B cell (primary cell): ENCODE data around the gene M1AP. TPM values are rescaled to one million over a fixed set of nuclear protein-coding genes. Genes with fewer than 3 reads are reported as not detected.

Experiments
- ATAC-seq: fragments of 200-7000 bp; cut with Tn5 transposase; one replicate; pipeline ENCODE4 v1.10.0; 2021; ENCODE audit warnings: low read depth, mild to moderate bottlenecking, moderate number of reproducible peaks, moderate library complexity
- CTCF ChIA-PET: fragments of 350-600 bp; sonication (Branson Sonifier 250); formaldehyde crosslinking; loops from one replicate; lab custom pipeline; 2021; ENCODE audit warnings: antibody characterized with exemption, inconsistent platforms; lab: Charles Lee
- POLR2A ChIA-PET: fragments of 350-600 bp; sonication (Branson Sonifier 250); formaldehyde crosslinking; loops from one replicate; lab custom pipeline; 2021; ENCODE audit warnings: antibody characterized with exemption; lab: Charles Lee
- DNase-seq: peaks from one replicate; pipeline ENCODE4 v3.0.0; 2013
- H2AFZ ChIP-seq: 2 replicates; pipeline ENCODE4 v1.6.1; 2012; ENCODE audit warnings: mild to moderate bottlenecking, low read depth, low read length; ENCODE audit not compliant: insufficient read depth, poor library complexity, severe bottlenecking
- H3K27ac ChIP-seq, 2 donors: 1 replicate in 1 of 2; 2 replicates in 1 of 2; pipeline ENCODE4 v1.5.1; 2012 to 2013; ENCODE audit warnings: low read length in 2 of 2, mild to moderate bottlenecking in 2 of 2, moderate library complexity in 1 of 2
- H3K27me3 ChIP-seq, 4 experiments: fragments of 200-600 bp in 1 of 4; sonication (generic) in 1 of 4; replicated peaks in 1 of 4; 1 replicate in 2 of 4; 2 replicates in 2 of 4; pipeline versions ENCODE4 v1.6.1 to v1.7.0; 2013 to 2016; ENCODE audit warnings: low read length in 3 of 4, mild to moderate bottlenecking in 2 of 4, mixed read lengths in 1 of 4, moderate library complexity in 1 of 4; ENCODE audit not compliant: insufficient read depth in 4 of 4, control insufficient read depth in 3 of 4; ENCODE audit errors: control extremely low read depth in 1 of 4
- H3K36me3 ChIP-seq, 2 experiments: replicated peaks in 1 of 2; 1 replicate in 1 of 2; 2 replicates in 1 of 2; pipeline versions ENCODE4 v1.6.1 to v1.7.1; 2013; ENCODE audit warnings: low read length in 1 of 2; ENCODE audit not compliant: insufficient read depth in 2 of 2, control insufficient read depth in 1 of 2; ENCODE audit errors: control extremely low read depth in 1 of 2, extremely low read depth in 1 of 2
- H3K4me1 ChIP-seq, 2 donors: fragments of 200-600 bp in 1 of 2; sonication (generic) in 1 of 2; 1 replicate in 1 of 2; 2 replicates in 1 of 2; pipeline versions ENCODE4 v1.5.1 to v1.6.1; 2013 to 2017; ENCODE audit warnings: low read length in 2 of 2; ENCODE audit not compliant: control insufficient read depth in 2 of 2, insufficient read depth in 2 of 2
- H3K4me2 ChIP-seq: replicated peaks from 2 replicates; pipeline ENCODE3; 2012; ENCODE audit warnings: mild to moderate bottlenecking, low read depth, low read length; ENCODE audit not compliant: poor library complexity, severe bottlenecking
- H3K4me3 ChIP-seq, 5 experiments: fragments of 200-600 bp in 1 of 5; sonication (generic) in 1 of 5; 1 replicate in 3 of 5; 2 replicates in 2 of 5; pipeline versions ENCODE4 v1.5.1 to v1.7.0; 2011 to 2016; ENCODE audit warnings: low read length in 4 of 5, mild to moderate bottlenecking in 4 of 5, low read depth in 2 of 5, control low read depth in 1 of 5, moderate library complexity in 1 of 5; ENCODE audit not compliant: insufficient read depth in 1 of 5; ENCODE audit errors: control extremely low read depth in 1 of 5, extremely low read depth in 1 of 5
- H3K79me2 ChIP-seq: fragments of 200-600 bp; sonication (generic); one replicate; pipeline ENCODE4 v1.6.0; 2016; ENCODE audit warnings: low read length; ENCODE audit not compliant: control insufficient read depth, insufficient read depth
- H3K9ac ChIP-seq: fragments of 200-600 bp; sonication (generic); 2 replicates; pipeline ENCODE4 v1.6.1; 2017; ENCODE audit warnings: mild to moderate bottlenecking, low read length, moderate library complexity
- H3K9me3 ChIP-seq, 3 donors: one replicate each; pipeline versions ENCODE4 v1.6.1 to v1.7.1; 2013; ENCODE audit warnings: low read length in 2 of 3; ENCODE audit not compliant: control insufficient read depth in 2 of 3, insufficient read depth in 1 of 3; ENCODE audit errors: control extremely low read depth in 1 of 3
- H4K20me1 ChIP-seq: 2 replicates; pipeline ENCODE4 v1.6.0; 2012; ENCODE audit warnings: mild to moderate bottlenecking, low read length; ENCODE audit not compliant: insufficient read depth, control insufficient read depth, poor library complexity, severe bottlenecking
- H3K27ac Mint-ChIP-seq: one replicate; pipeline ENCODE4 v1.8.0; 2021; ENCODE audit warnings: mixed read lengths
- H3K27me3 Mint-ChIP-seq: one replicate; pipeline ENCODE4 v1.8.0; 2021; ENCODE audit warnings: mixed read lengths
- H3K4me1 Mint-ChIP-seq: one replicate; pipeline ENCODE4 v1.8.0; 2021; ENCODE audit warnings: mixed read lengths
- H3K4me3 Mint-ChIP-seq: one replicate; pipeline ENCODE4 v1.8.0; 2021; ENCODE audit warnings: mixed read lengths
- H3K9me3 Mint-ChIP-seq: one replicate; pipeline ENCODE4 v1.8.0; 2022; ENCODE audit warnings: mixed read lengths; ENCODE audit not compliant: insufficient read depth
- CTCF ChIP-seq: fragments of 200-600 bp; IDR thresholded peaks from one replicate; pipeline ENCODE4 v1.8.0; 2022; ENCODE audit warnings: antibody characterized with exemption, mild to moderate bottlenecking
- EZH2 ChIP-seq: IDR thresholded peaks from 2 replicates; pipeline ENCODE4 v1.6.1; 2012; ENCODE audit warnings: borderline replicate concordance, low read depth, mild to moderate bottlenecking, moderate library complexity, low read length; ENCODE audit not compliant: insufficient read depth, poor library complexity, severe bottlenecking
- WGBS: methylation state at CpG from one replicate; pipeline ENCODE4 v1.1.5; 2013; ENCODE audit warnings: missing lambda C conversion rate; ENCODE audit not compliant: insufficient coverage; 5-methylcytosine and 5-hydroxymethylcytosine counted together
- intact Hi-C: fragments of 100-400 bp; cut with micrococcal nuclease; formaldehyde crosslinking; loops from one replicate; pipeline ENCODE4 v1.10.0; 2022
- polyA plus RNA-seq: library from polyadenylated mRNA; depleted of rRNA; stranded (reverse); fragments of >200 nt; gene quantifications from 2 replicates; pipeline ENCODE4 v1.2.3, GENCODE V29; 2012
- total RNA-seq, 2 donors: library from RNA; stranded (reverse); fragments of 120-200 nt in 1 of 2; gene quantifications; 1 replicate in 1 of 2; 2 replicates in 1 of 2; pipeline versions ENCODE4 v1.2.3 to v1.2.4, GENCODE V29; 2013 to 2022

The M1AP gene
- total and polyA plus RNA-seq, 2 donors (not counting 1 experiment from before 2014, with no cell fraction given): 0.15 TPM; not detected in 1

GRCh38 chr2:74556831-74557370 is 91.2 kb downstream of the M1AP start:
- 94% methylated on average over 5 of the region's 6 CpGs for WGBS
- Histone ChIP-seq H3K4me1 (peaks cover 8 to 32% of the 10 kb centered on the region in 2 donors), H3K4me2 (no peak overlapping the region), H3K27me3 (peaks cover 0 to 3% (median 0%) of the 10 kb centered on the region in 4 experiments), H3K9me3 (no peaks in the 10 kb centered on the region), H3K27ac (no peak overlapping the region), H3K4me3 (no peak overlapping the region), H3K36me3 (peaks cover 0 to 15% of the 10 kb centered on the region in 2 experiments), H3K79me2 (peaks cover 11% of the 10 kb centered on the region), H2AFZ (no peak overlapping the region), H4K20me1 (peaks cover 15% of the 10 kb centered on the region), H3K9ac (no peak overlapping the region)
- Mint-ChIP-seq H3K4me1 (peaks cover 20% of the 10 kb centered on the region), H3K27ac (peak overlapping the region; percentile 61), H3K4me3 (peak overlapping the region; percentile 19), H3K9me3 (no peaks in the 10 kb centered on the region), H3K27me3 (no peaks in the 10 kb centered on the region)
- ATAC-seq (no peak), DNase-seq (no peak)
- ChIA-PET CTCF (interaction anchor here (0.7 kb wide), 1 partner anchor 511 kb away, joined by 3 read pairs; no protein-coding TSS in a partner anchor), POLR2A (no interaction called here)
- intact Hi-C loops: loop anchor here (10.0 kb wide), 1 partner anchor 162 kb away; no protein-coding TSS in a partner anchor
- TF ChIP-seq EZH2 (no peak), CTCF (no peak)

GRCh38 chr2:74556159-74556558 is 92.0 kb downstream of the M1AP start:
- WGBS: 85% methylated on average over 12 of the region's 14 CpGs
- Histone ChIP-seq H4K20me1 (peaks cover 15% of the 10 kb centered on the region), H3K9ac (no peak overlapping the region), H3K79me2 (peaks cover 11% of the 10 kb centered on the region), H3K4me3 (no peak overlapping the region), H3K9me3 (no peaks in the 10 kb centered on the region), H3K36me3 (peaks cover 0 to 15% of the 10 kb centered on the region in 2 experiments), H2AFZ (no peak overlapping the region), H3K4me1 (peaks cover 8 to 32% of the 10 kb centered on the region in 2 donors), H3K27me3 (peaks cover 0 to 3% (median 0%) of the 10 kb centered on the region in 4 experiments), H3K27ac (no peak overlapping the region), H3K4me2 (peak overlapping the region; percentile 97)
- H3K27ac Mint-ChIP-seq: peak overlapping the region; percentile 70
- ChIA-PET CTCF (interaction anchor here (0.7 kb wide), 1 partner anchor 510 kb away, joined by 3 read pairs; no protein-coding TSS in a partner anchor), POLR2A (no interaction called here)
- intact Hi-C loops: loop anchor here (10.0 kb wide), 1 partner anchor 161 kb away; no protein-coding TSS in a partner anchor
- ATAC-seq: no peak
- no peaks in the 10 kb centered on the region for H3K27me3 Mint-ChIP-seq
- peak overlapping the region; percentile 96 for H3K4me3 Mint-ChIP-seq
- DNase-seq: no peak
- TF ChIP-seq EZH2: no peak
- no peaks in the 10 kb centered on the region for H3K9me3 Mint-ChIP-seq
- peaks cover 20% of the 10 kb centered on the region for H3K4me1 Mint-ChIP-seq
